HTR-8/SVneo (cell line): Measurements from ENCODE around the gene NTSR1.

ENCODE experiments used
- DNase-seq: peaks from one replicate; pipeline ENCODE4 v3.0.0; 2011; ENCODE audit warnings: low spot score, mixed read lengths; ENCODE audit not compliant: insufficient read length
- FAIRE-seq: peaks from 2 replicates; lab custom pipeline; 2011; peaks lifted over from hg19 to GRCh38; lab: Jason Lieb, UNC

Gene NTSR1

GRCh38 chr20:62708591-62709536 lies at the start of gene NTSR1:
TSS of gene NTSR1 (plus strand) at chr20:62708836. CDS start at chr20:62709208, 372 bp downstream.
- FAIRE-seq: peak; percentile 94
- no peak for DNase-seq

GRCh38 chr20:62659488-62660239 lies 49.0 kb upstream of the NTSR1 start:
- DNase-seq (no peak), FAIRE-seq (no peak)

- no peak for DNase-seq
- FAIRE-seq: peak; percentile 38
Observed at GRCh38 chr20:62660240-62660615, 48.4 kb upstream of the NTSR1 start.

GRCh38 chr20:62660768-62661167 lies 47.9 kb upstream of the NTSR1 start:
- no peak for FAIRE-seq
- DNase-seq: no peak

- no peak for FAIRE-seq
- no peak for DNase-seq
Observed at GRCh38 chr20:62661647-62662046, 47.0 kb upstream of the NTSR1 start.

- FAIRE-seq: no peak
- no peak for DNase-seq
Observed at GRCh38 chr20:62662422-62662821, 46.2 kb upstream of the NTSR1 start.

GRCh38 chr20:62663145-62664018 lies 45.3 kb upstream of the NTSR1 start:
- no peak for DNase-seq
- no peak for FAIRE-seq

- no peak for DNase-seq
- peak; percentile 75 for FAIRE-seq
Observed at GRCh38 chr20:62664019-62664971, 44.3 kb upstream of the NTSR1 start.

- FAIRE-seq: no peak
Observed at GRCh38 chr20:62665153-62665754, 43.4 kb upstream of the NTSR1 start.

GRCh38 chr20:62665826-62666735 lies 42.6 kb upstream of the NTSR1 start:
- no peak for DNase-seq
- no peak for FAIRE-seq

More at GRCh38 chr20:62665153-62665754, 43.4 kb upstream of the NTSR1 start:
- no peak for DNase-seq

GRCh38 chr20:62666736-62667529 lies 41.7 kb upstream of the NTSR1 start:
- DNase-seq (no peak), FAIRE-seq (no peak)

- no peak for DNase-seq
- no peak for FAIRE-seq
Observed at GRCh38 chr20:62667530-62668440, 40.9 kb upstream of the NTSR1 start.

GRCh38 chr20:62668441-62669027 lies 40.1 kb upstream of the NTSR1 start:
- FAIRE-seq (peak; percentile 89), DNase-seq (peak; percentile 99)

GRCh38 chr20:62669249-62669648 lies 39.4 kb upstream of the NTSR1 start:
- DNase-seq: no peak
- FAIRE-seq: no peak

- FAIRE-seq: peak; percentile 58
Observed at GRCh38 chr20:62670156-62670555, 38.5 kb upstream of the NTSR1 start.

GRCh38 chr20:62670998-62671397 lies 37.6 kb upstream of the NTSR1 start:
- DNase-seq: no peak
- no peak for FAIRE-seq

More at GRCh38 chr20:62670156-62670555, 38.5 kb upstream of the NTSR1 start:
- no peak for DNase-seq
